Smooth muscle cell (in vitro differentiated cells): Measurements from ENCODE around the gene SLC6A14. TPM values are rescaled to one million over a fixed set of nuclear protein-coding genes. Genes with fewer than 3 reads are reported as not detected.

Experiments used
- DNase-seq: peaks from one replicate; lab custom pipeline; 2025; ENCODE audit not compliant: unreplicated experiment; lab: John Stamatoyannopoulos, UW
- H2AFZ ChIP-seq: fragments of 200-600 bp; sonication (generic); 2 replicates; pipeline ENCODE4 v1.6.0; 2016; ENCODE audit warnings: antibody characterized with exemption, low read depth, mild to moderate bottlenecking
- H3F3A ChIP-seq: fragments of 200-600 bp; sonication (generic); 2 replicates; pipeline ENCODE4 v1.6.0; 2017; ENCODE audit warnings: antibody characterized with exemption, low read depth
- H3K27ac ChIP-seq: fragments of 200-600 bp; sonication (generic); 2 replicates; pipeline ENCODE4 v1.5.1; 2016; ENCODE audit warnings: low read depth, mild to moderate bottlenecking
- H3K27me3 ChIP-seq: fragments of 200-600 bp; sonication (generic); 2 replicates; pipeline ENCODE4 v1.6.1; 2016; ENCODE audit warnings: low read depth, mild to moderate bottlenecking
- H3K36me3 ChIP-seq: fragments of 200-600 bp; sonication (generic); 2 replicates; pipeline ENCODE4 v1.5.1; 2016; ENCODE audit warnings: low read depth
- H3K4me1 ChIP-seq: fragments of 200-600 bp; sonication (generic); 2 replicates; pipeline ENCODE4 v1.5.1; 2016; ENCODE audit warnings: low read depth
- H3K4me2 ChIP-seq: fragments of 200-600 bp; sonication (generic); 2 replicates; pipeline ENCODE4 v1.6.0; 2016; ENCODE audit warnings: mild to moderate bottlenecking
- H3K4me3 ChIP-seq: fragments of 200-600 bp; sonication (generic); 2 replicates; pipeline ENCODE4 v1.5.1; 2016; ENCODE audit warnings: mild to moderate bottlenecking
- H3K79me2 ChIP-seq: fragments of 200-600 bp; sonication (generic); 2 replicates; pipeline ENCODE4 v1.6.0; 2016; ENCODE audit warnings: low read depth, mild to moderate bottlenecking
- H3K9ac ChIP-seq: fragments of 200-600 bp; sonication (generic); 2 replicates; pipeline ENCODE4 v1.6.0; 2016; ENCODE audit warnings: low read depth
- H3K9me3 ChIP-seq: fragments of 200-600 bp; sonication (generic); replicated peaks from 2 replicates; pipeline ENCODE4 v1.5.1; 2016; ENCODE audit warnings: low read depth
- H4K20me1 ChIP-seq: fragments of 200-600 bp; sonication (generic); 2 replicates; pipeline ENCODE4 v1.6.0; 2016; ENCODE audit warnings: low read depth
- WGBS: methylation state at CpG from one replicate; pipeline ENCODE4 v1.1.7; 2016; ENCODE audit warnings: low lambda C conversion rate; 5-methylcytosine and 5-hydroxymethylcytosine counted together
- polyA plus RNA-seq: library from polyadenylated mRNA; unstranded; fragments of >200 nt; fragmentation: Nextera tagmentation; extraction: Ambion mirVana; gene quantifications from 2 replicates; pipeline ENCODE4 v1.2.1, GENCODE V29; 2016
- total RNA-seq: library from RNA; depleted of rRNA; stranded (reverse); fragments of >200 nt; gene quantifications from 2 replicates; pipeline ENCODE4 v1.2.3, GENCODE V29; 2014
- TF ChIP-seq, protein P1 (sequence below): fragments of 200-600 bp; sonication (generic); IDR thresholded peaks from 2 replicates; pipeline ENCODE4 v1.5.1; 2017; ENCODE audit warnings: borderline replicate concordance, mild to moderate bottlenecking, antibody characterized with exemption; ENCODE audit not compliant: insufficient read depth, poor library complexity, severe bottlenecking

SLC6A14 gene
- total and polyA plus RNA-seq, 2 experiments from 2014 or later, result 0.53 to 1.6 TPM

DNA sequence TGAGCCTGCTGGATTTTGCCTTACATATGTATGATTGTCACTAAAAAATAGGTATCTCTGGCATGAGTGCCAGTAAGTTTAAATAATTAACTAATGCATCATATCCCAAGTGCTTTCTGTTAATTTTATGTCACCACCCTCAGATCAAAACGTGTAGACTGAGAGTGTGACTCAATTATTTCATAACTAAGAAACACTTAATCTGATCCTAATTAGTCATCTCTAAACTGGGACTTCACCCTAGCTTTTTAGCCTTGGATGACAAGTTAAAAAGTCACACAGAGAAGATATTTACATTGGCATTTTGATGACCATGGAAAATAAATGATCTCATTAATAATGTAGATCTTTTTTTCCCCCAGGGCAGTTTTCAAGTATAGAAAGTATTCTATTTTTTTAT, 23.1 kb upstream of the SLC6A14 start:
- 43% methylated on average over 1 of the region's 1 CpG for WGBS

GRCh38 chrX:116417214-116417613, 19.2 kb upstream of the SLC6A14 start:
- H3K9me3 ChIP-seq, result no peaks in the 10 kb centered on the region
- H3K4me3 ChIP-seq, result no peak overlapping the region
- no peaks in the 10 kb centered on the region for H3F3A ChIP-seq
- no peak overlapping the region for H2AFZ ChIP-seq
- H3K4me1 ChIP-seq, result no peaks in the 10 kb centered on the region
- H3K79me2 ChIP-seq, result no peaks in the 10 kb centered on the region
- no peak overlapping the region for H3K27ac ChIP-seq
- no peaks in the 10 kb centered on the region for H3K27me3 ChIP-seq
- TF ChIP-seq, protein P1, sequence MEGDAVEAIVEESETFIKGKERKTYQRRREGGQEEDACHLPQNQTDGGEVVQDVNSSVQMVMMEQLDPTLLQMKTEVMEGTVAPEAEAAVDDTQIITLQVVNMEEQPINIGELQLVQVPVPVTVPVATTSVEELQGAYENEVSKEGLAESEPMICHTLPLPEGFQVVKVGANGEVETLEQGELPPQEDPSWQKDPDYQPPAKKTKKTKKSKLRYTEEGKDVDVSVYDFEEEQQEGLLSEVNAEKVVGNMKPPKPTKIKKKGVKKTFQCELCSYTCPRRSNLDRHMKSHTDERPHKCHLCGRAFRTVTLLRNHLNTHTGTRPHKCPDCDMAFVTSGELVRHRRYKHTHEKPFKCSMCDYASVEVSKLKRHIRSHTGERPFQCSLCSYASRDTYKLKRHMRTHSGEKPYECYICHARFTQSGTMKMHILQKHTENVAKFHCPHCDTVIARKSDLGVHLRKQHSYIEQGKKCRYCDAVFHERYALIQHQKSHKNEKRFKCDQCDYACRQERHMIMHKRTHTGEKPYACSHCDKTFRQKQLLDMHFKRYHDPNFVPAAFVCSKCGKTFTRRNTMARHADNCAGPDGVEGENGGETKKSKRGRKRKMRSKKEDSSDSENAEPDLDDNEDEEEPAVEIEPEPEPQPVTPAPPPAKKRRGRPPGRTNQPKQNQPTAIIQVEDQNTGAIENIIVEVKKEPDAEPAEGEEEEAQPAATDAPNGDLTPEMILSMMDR, result no peak
- H3K36me3 ChIP-seq, result no peaks in the 10 kb centered on the region
- H3K9ac ChIP-seq, result no peak overlapping the region
- 91% methylated on average over 1 of the region's 1 CpG for WGBS
- DNase-seq, result no peak
- no peak overlapping the region for H3K4me2 ChIP-seq
- no peaks in the 10 kb centered on the region for H4K20me1 ChIP-seq

More for the DNA sequence above, 23.1 kb upstream of the SLC6A14 start:
- H3K4me3 ChIP-seq, result no peak overlapping the region
- H3K27me3 ChIP-seq, result no peaks in the 10 kb centered on the region
- no peaks in the 10 kb centered on the region for H3K36me3 ChIP-seq
- no peaks in the 10 kb centered on the region for H3F3A ChIP-seq
- TF ChIP-seq, protein P1, result no peak
- no peaks in the 10 kb centered on the region for H3K79me2 ChIP-seq
- no peaks in the 10 kb centered on the region for H3K9me3 ChIP-seq
- no peak overlapping the region for H3K27ac ChIP-seq
- no peaks in the 10 kb centered on the region for H4K20me1 ChIP-seq
- no peaks in the 10 kb centered on the region for H3K4me1 ChIP-seq
- H3K4me2 ChIP-seq, result no peak overlapping the region
- no peak overlapping the region for H2AFZ ChIP-seq
- no peak overlapping the region for H3K9ac ChIP-seq
- no peak for DNase-seq

DNA sequence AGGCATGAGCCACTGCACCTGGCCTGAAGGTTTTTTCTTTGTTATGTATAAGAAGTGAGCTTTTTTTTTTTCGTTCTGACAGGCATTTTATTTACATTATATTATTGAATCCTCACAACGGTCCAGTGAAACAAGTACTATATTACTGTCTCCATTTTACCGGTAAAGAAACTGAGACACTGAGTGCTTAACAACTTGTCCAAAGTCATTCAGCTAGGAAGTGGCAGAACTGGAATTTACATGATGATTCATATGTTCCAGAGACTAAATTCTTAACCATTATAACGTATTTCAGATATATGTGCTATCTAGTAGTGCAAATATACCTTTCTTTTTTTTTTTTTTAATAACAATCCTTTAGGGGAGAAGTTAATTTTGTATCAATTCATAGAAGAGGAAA, 18.4 kb upstream of the SLC6A14 start:
- no peaks in the 10 kb centered on the region for H3F3A ChIP-seq
- DNase-seq, result no peak
- H3K9ac ChIP-seq, result no peak overlapping the region
- no peak overlapping the region for H3K4me2 ChIP-seq
- H3K79me2 ChIP-seq, result no peaks in the 10 kb centered on the region
- no peaks in the 10 kb centered on the region for H4K20me1 ChIP-seq
- no peak overlapping the region for H2AFZ ChIP-seq
- H3K4me1 ChIP-seq, result no peaks in the 10 kb centered on the region
- H3K9me3 ChIP-seq, result no peaks in the 10 kb centered on the region
- no peak overlapping the region for H3K27ac ChIP-seq
- H3K4me3 ChIP-seq, result no peak overlapping the region
- H3K27me3 ChIP-seq, result no peaks in the 10 kb centered on the region
- WGBS, result 58% methylated on average over 4 of the region's 4 CpGs
- no peaks in the 10 kb centered on the region for H3K36me3 ChIP-seq
- TF ChIP-seq, protein P1, result no peak

DNA sequence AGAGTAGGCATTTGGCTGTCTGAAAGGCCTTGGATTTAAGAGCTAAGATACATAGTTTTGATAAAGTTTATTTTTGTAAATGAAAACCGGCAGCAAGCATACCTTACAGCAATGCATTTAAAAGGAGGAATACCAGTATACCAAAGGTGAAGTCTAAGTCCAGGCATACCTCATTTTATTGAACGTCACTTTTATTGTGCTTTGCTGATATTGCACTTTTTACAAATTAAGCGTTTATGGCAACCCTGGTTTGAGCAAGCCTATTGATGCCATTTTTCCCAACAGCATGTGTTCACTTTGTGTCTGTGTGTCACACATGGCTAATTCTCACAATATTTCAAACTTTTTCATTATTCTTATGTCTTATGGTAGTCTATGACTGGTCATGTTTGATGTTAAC, 8.4 kb upstream of the SLC6A14 start:
- Histone ChIP-seq H3K79me2 (no peaks in the 10 kb centered on the region), H2AFZ (no peak overlapping the region), H3F3A (no peaks in the 10 kb centered on the region), H3K4me2 (no peak overlapping the region), H3K9me3 (no peaks in the 10 kb centered on the region), H4K20me1 (no peaks in the 10 kb centered on the region), H3K9ac (no peak overlapping the region), H3K36me3 (no peaks in the 10 kb centered on the region), H3K27ac (no peak overlapping the region), H3K4me3 (no peak overlapping the region), H3K27me3 (no peaks in the 10 kb centered on the region), H3K4me1 (no peaks in the 10 kb centered on the region)
- 79% methylated on average over 3 of the region's 3 CpGs for WGBS
- TF ChIP-seq, protein P1, result no peak
- DNase-seq, result no peak
